SU-DHL-6 (cell line): ENCODE results near the gene BRD4.

Experiments
- H2AFZ ChIP-seq: fragments of 200-600 bp; sonication (generic); 2 replicates; pipeline ENCODE4 v1.6.1; 2014; ENCODE audit warnings: low read depth, mild to moderate bottlenecking, moderate library complexity, mixed read lengths, antibody characterized with exemption, low read length; ENCODE audit not compliant: severe bottlenecking
- H3F3A ChIP-seq: fragments of 200-600 bp; shearing (Covaris generic); 2 replicates; pipeline ENCODE4 v1.6.0; 2016; ENCODE audit warnings: antibody characterized with exemption, mild to moderate bottlenecking; ENCODE audit not compliant: insufficient read depth
- H3K27ac ChIP-seq: fragments of 200-600 bp; sonication (generic); 2 replicates; pipeline ENCODE4 v1.5.1; 2016; ENCODE audit warnings: low read depth, mild to moderate bottlenecking, low read length, moderate library complexity, mixed read lengths
- H3K27me3 ChIP-seq: fragments of 200-600 bp; sonication (generic), shearing (Covaris generic); 2 replicates; pipeline ENCODE4 v1.6.0; 2014; ENCODE audit warnings: mild to moderate bottlenecking, low read length
- H3K36me3 ChIP-seq: fragments of 200-600 bp; sonication (generic); 2 replicates; pipeline ENCODE4 v1.6.1; 2014; ENCODE audit warnings: mild to moderate bottlenecking, low read length, mixed read lengths
- H3K4me2 ChIP-seq: fragments of 300-600, 200-600 bp; shearing (Covaris generic), sonication (generic); 2 replicates; pipeline ENCODE4 v1.6.0; 2014; ENCODE audit warnings: low read length, low read depth, mild to moderate bottlenecking; ENCODE audit not compliant: poor library complexity, severe bottlenecking
- H3K4me3 ChIP-seq: fragments of 200-600 bp; sonication (generic); 2 replicates; pipeline ENCODE4 v1.5.1; 2014; ENCODE audit warnings: antibody characterized with exemption, low read length, mild to moderate bottlenecking, mixed read lengths; ENCODE audit not compliant: insufficient read depth, poor library complexity, severe bottlenecking
- H3K79me2 ChIP-seq: fragments of 200-600 bp; sonication (generic); 2 replicates; pipeline ENCODE4 v1.6.1; 2014; ENCODE audit warnings: mild to moderate bottlenecking, low read length, moderate library complexity; ENCODE audit not compliant: insufficient read depth
- H3K9ac ChIP-seq: fragments of 200-600 bp; sonication (generic); 2 replicates; pipeline ENCODE4 v1.7.0; 2014; ENCODE audit warnings: mild to moderate bottlenecking, low read length
- H3K9me2 ChIP-seq: fragments of 200-600 bp; sonication (generic); replicated peaks from 2 replicates; pipeline ENCODE4 v1.6.1; 2014; ENCODE audit warnings: low read length; ENCODE audit not compliant: insufficient read depth
- H3K9me3 ChIP-seq: fragments of 200-600 bp; sonication (generic); 2 replicates; pipeline ENCODE4 v1.6.1; 2014; ENCODE audit warnings: low read length, mixed read lengths; ENCODE audit not compliant: insufficient read depth
- H4K20me1 ChIP-seq: fragments of 200-600 bp; sonication (generic); 2 replicates; pipeline ENCODE4 v1.6.1; 2014; ENCODE audit warnings: low read depth, mild to moderate bottlenecking, antibody characterized with exemption, low read length, moderate library complexity, mixed read lengths
- EZH2phosphoT487 ChIP-seq: fragments of 200-600 bp; sonication (generic), shearing (Covaris generic); conservative IDR thresholded peaks from 2 replicates; pipeline ENCODE4 v1.6.1; 2018; ENCODE audit warnings: mild to moderate bottlenecking, antibody characterized with exemption, low read length, moderate library complexity, mixed read lengths
- TF ChIP-seq, protein P1 (sequence below): fragments of 200-600 bp; sonication (generic); IDR thresholded peaks from one replicate; pipeline ENCODE4 v1.5.1; 2017; ENCODE audit warnings: antibody characterized with exemption, mild to moderate bottlenecking, low read length, moderate library complexity; ENCODE audit not compliant: insufficient read depth, poor library complexity, severe bottlenecking

The BRD4 gene

DNA sequence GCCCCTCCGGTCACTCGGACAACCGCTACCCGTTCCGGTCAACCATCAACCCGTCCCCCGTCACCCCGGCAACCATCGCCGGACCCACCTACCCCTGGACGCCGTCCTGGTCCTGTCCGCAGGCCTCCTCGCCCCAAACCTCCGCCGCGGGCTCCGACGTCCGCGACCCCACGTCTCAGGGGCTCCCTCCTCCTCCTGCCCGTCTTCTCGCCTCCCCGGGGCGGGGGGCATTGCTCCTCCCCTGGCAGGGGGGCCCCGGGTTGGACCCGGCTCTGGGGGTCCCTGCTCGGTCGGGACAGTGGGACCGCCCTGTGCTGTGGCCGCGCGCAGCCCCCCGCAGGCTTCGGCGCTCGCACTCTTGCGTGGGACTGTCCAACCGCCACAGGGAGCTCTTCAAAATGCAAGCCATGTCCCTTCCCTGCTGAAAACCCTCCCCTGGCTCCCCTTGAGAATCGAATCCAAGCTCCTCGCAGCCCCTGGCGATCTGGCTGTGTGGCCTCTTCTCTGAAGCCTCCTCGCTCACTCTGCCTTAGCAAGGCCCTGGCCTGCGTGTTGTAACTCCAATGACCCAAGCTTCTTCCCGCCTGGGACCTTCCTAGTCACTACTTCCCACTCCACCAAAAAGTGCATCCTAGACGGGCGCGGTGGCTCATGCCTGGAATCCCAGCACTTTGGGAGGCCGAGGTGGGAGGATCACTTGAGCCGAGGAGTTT is 108.5 kb downstream of the BRD4 start:
- Histone ChIP-seq H3K36me3 (no peaks in the 10 kb centered on the region), H3K9me3 (no peaks in the 10 kb centered on the region), H4K20me1 (no peaks in the 10 kb centered on the region), H3K27me3 (no peaks in the 10 kb centered on the region), H3K79me2 (no peaks in the 10 kb centered on the region), H3K9ac (peak overlapping the region; percentile 44), H3K4me3 (peak overlapping the region; percentile 51), H3F3A (no peaks in the 10 kb centered on the region), H2AFZ (peak overlapping the region; percentile 27), H3K27ac (no peak overlapping the region), H3K4me2 (peak overlapping the region; percentile 54), H3K9me2 (no peaks in the 10 kb centered on the region)
- TF ChIP-seq, protein P1, sequence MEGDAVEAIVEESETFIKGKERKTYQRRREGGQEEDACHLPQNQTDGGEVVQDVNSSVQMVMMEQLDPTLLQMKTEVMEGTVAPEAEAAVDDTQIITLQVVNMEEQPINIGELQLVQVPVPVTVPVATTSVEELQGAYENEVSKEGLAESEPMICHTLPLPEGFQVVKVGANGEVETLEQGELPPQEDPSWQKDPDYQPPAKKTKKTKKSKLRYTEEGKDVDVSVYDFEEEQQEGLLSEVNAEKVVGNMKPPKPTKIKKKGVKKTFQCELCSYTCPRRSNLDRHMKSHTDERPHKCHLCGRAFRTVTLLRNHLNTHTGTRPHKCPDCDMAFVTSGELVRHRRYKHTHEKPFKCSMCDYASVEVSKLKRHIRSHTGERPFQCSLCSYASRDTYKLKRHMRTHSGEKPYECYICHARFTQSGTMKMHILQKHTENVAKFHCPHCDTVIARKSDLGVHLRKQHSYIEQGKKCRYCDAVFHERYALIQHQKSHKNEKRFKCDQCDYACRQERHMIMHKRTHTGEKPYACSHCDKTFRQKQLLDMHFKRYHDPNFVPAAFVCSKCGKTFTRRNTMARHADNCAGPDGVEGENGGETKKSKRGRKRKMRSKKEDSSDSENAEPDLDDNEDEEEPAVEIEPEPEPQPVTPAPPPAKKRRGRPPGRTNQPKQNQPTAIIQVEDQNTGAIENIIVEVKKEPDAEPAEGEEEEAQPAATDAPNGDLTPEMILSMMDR = no peak
- no peak for TF ChIP-seq EZH2phosphoT487

DNA sequence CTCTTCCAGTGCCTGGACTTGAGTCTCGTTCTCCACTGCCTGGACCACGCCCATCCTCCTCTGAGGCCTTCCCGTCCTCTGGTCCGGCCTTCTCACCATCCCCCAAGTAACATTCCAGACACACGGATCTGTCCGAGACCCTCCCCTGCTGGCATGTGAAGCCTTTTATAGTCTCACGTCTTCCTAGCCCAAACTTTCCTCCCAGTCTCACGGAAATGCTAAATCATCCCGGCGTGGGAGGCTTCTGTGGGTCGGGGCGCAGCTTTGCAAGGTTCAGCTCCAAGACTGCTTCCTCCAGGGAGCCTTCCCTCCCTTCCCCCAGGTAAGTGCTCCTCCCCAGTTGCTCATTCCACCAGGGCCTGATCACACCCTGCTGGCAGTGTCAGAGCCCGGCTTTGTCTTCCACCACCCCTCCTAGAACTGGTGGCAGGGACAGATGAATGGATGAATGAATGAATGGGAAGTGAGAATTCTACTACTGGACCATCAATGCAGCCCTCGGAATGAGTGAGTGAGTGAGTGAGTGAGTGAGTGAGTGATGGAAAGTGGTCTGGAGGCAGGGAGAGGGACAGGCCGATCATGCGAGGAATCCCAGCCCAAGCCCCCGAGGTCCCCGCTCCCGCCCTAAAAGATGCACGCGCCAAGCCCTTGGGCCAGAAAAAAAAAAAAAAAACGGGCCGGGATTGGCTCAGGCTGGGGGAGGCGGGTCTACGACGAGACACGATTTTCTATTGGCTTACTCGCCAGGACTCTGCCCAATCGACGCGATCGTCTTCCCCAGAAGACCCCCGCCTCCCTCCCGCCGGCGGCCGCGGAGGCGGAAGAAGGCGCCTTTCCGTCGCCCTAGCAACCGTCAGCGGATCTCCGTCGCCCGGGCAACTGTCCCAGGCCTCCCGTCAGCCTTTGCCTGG is 109.3 kb downstream of the BRD4 start:
- no peaks in the 10 kb centered on the region for H3K9me2 ChIP-seq
- TF ChIP-seq, protein P1 = no peak
- TF ChIP-seq EZH2phosphoT487 = no peak
- peak overlapping the region; percentile 44 for H3K9ac ChIP-seq
- no peaks in the 10 kb centered on the region for H4K20me1 ChIP-seq
- H3K27ac ChIP-seq = no peak overlapping the region
- peak overlapping the region; percentile 71 for H2AFZ ChIP-seq
- peak overlapping the region; percentile 51 for H3K4me3 ChIP-seq
- no peaks in the 10 kb centered on the region for H3K9me3 ChIP-seq
- no peaks in the 10 kb centered on the region for H3K79me2 ChIP-seq
- no peaks in the 10 kb centered on the region for H3F3A ChIP-seq
- no peaks in the 10 kb centered on the region for H3K27me3 ChIP-seq
- H3K36me3 ChIP-seq = no peaks in the 10 kb centered on the region
- peak overlapping the region; percentile 54 for H3K4me2 ChIP-seq

DNA sequence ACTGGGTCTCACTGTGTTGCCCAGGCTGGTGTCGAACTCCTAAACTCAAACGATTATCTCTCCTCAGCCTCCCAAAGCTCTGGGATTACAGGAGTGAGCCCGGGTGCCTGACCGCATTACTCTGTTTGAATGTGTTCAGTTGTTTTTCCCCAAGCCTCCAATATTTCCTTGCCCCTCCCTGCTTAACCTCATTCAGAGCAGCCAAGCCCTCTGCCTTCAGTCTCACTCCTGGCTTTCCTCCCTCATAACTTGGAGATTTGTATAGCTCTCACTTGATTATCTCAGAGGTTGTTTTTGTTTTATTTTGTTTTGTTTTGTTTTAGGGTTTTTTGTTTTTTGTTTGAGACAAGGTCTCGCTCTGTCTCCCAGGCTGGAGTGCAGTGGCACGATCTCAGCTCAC is 111.5 kb downstream of the BRD4 start:
- no peaks in the 10 kb centered on the region for H3K36me3 ChIP-seq
- H3K9me3 ChIP-seq = no peaks in the 10 kb centered on the region
- no peaks in the 10 kb centered on the region for H3K79me2 ChIP-seq
- no peaks in the 10 kb centered on the region for H3K27me3 ChIP-seq
- no peaks in the 10 kb centered on the region for H4K20me1 ChIP-seq
- no peaks in the 10 kb centered on the region for H3F3A ChIP-seq
- no peak overlapping the region for H3K4me3 ChIP-seq
- H3K9me2 ChIP-seq = no peaks in the 10 kb centered on the region
- no peak overlapping the region for H3K27ac ChIP-seq
- no peak overlapping the region for H3K9ac ChIP-seq
- H3K4me2 ChIP-seq = no peak overlapping the region
- TF ChIP-seq, protein P1 = no peak
- no peak for TF ChIP-seq EZH2phosphoT487
- no peak overlapping the region for H2AFZ ChIP-seq
